Endothelial cell of umbilical vein (primary cell): ENCODE data around the gene HSP90AA1. TPM values are rescaled to one million over a fixed set of nuclear protein-coding genes. Genes with fewer than 3 reads are reported as not detected.

Source experiments
- BruUV-seq: library from RNA; stranded (reverse); fragments of 400-500 nt; replicated peaks from 2 replicates; lab custom pipeline; 2021; lab: Mats Ljungman, UMichigan
- CTCF ChIA-PET: fragments of 300-600, 350-600 bp; sonication (Branson Sonifier 250); formaldehyde crosslinking; loops from one replicate; lab custom pipeline; 2021; ENCODE audit warnings: antibody characterized with exemption, inconsistent platforms; lab: Charles Lee
- POLR2A ChIA-PET: fragments of 300-600, 350-600 bp; sonication (Branson Sonifier 250); formaldehyde crosslinking; loops from one replicate; lab custom pipeline; 2021; ENCODE audit warnings: antibody characterized with exemption, inconsistent platforms; lab: Charles Lee
- DNase-seq: peaks from one replicate; pipeline ENCODE4 v3.0.0-alpha.2; 2011; ENCODE audit warnings: low read depth, low spot score
- FAIRE-seq: peaks from 2 replicates; lab custom pipeline; 2011; peaks lifted over from hg19 to GRCh38; lab: Jason Lieb, UNC
- H2AFZ ChIP-seq: 2 replicates; pipeline ENCODE4 v1.6.0; 2012; ENCODE audit warnings: low read depth, low read length, control low read depth, inconsistent platforms
- H3K27ac ChIP-seq: 2 replicates; pipeline ENCODE4 v1.5.1; 2011; ENCODE audit warnings: low read depth, mild to moderate bottlenecking, control low read depth, low read length, moderate library complexity; ENCODE audit not compliant: insufficient read depth
- H3K27me3 ChIP-seq, 2 experiments: 2 replicates each; pipeline versions ENCODE4 v1.6.0 to v1.6.1; 2011; ENCODE audit warnings: low read length in 2 of 2, mixed read lengths in 1 of 2; ENCODE audit not compliant: control insufficient read depth in 2 of 2, insufficient read depth in 2 of 2
- H3K36me3 ChIP-seq, 2 experiments: 2 replicates in 1 of 2; 3 replicates in 1 of 2; pipeline ENCODE4 v1.5.1; 2011; ENCODE audit warnings: low read length in 2 of 2, mild to moderate bottlenecking in 1 of 2, moderate library complexity in 1 of 2; ENCODE audit not compliant: control insufficient read depth in 2 of 2, insufficient read depth in 2 of 2; ENCODE audit errors: extremely low read depth in 1 of 2
- H3K4me1 ChIP-seq: 3 replicates; pipeline ENCODE4 v1.5.1; 2011; ENCODE audit warnings: mild to moderate bottlenecking, low read length; ENCODE audit not compliant: control insufficient read depth, insufficient read depth; ENCODE audit errors: extremely low read depth
- H3K4me2 ChIP-seq: 2 replicates; pipeline ENCODE4 v1.6.1; 2011; ENCODE audit warnings: low read length, control low read depth, mixed read lengths; ENCODE audit not compliant: insufficient read depth
- H3K4me3 ChIP-seq, 3 experiments: fragments of 200-600 bp in 1 of 3; sonication (generic), shearing (Covaris generic) in 1 of 3; replicated peaks in 1 of 3; 2 replicates each; pipeline ENCODE4 v1.5.1; 2011 to 2016; ENCODE audit warnings: control low read depth in 3 of 3, low read length in 3 of 3, mild to moderate bottlenecking in 2 of 3, inconsistent platforms in 1 of 3, low read depth in 1 of 3, moderate library complexity in 1 of 3; ENCODE audit not compliant: insufficient read depth in 1 of 3
- H3K79me2 ChIP-seq: 2 replicates; pipeline ENCODE4 v1.6.0; 2012; ENCODE audit warnings: low read length, inconsistent platforms; ENCODE audit not compliant: control insufficient read depth, insufficient read depth
- H3K9ac ChIP-seq: replicated peaks from 2 replicates; pipeline ENCODE3; 2011; ENCODE audit warnings: low read length, control low read depth; ENCODE audit not compliant: insufficient read depth; ENCODE audit errors: extremely low read depth
- H3K9me1 ChIP-seq: replicated peaks from 3 replicates; pipeline ENCODE4 v1.6.0; 2011; ENCODE audit warnings: mild to moderate bottlenecking, low read length; ENCODE audit not compliant: control insufficient read depth, insufficient read depth; ENCODE audit errors: extremely low read depth
- H3K9me3 ChIP-seq: replicated peaks from 2 replicates; pipeline ENCODE4 v1.5.1; 2012; ENCODE audit warnings: low read length, inconsistent platforms; ENCODE audit not compliant: control insufficient read depth, insufficient read depth
- H4K20me1 ChIP-seq: replicated peaks from 2 replicates; pipeline ENCODE3; 2011; ENCODE audit warnings: mild to moderate bottlenecking, low read length; ENCODE audit not compliant: control insufficient read depth, insufficient read depth; ENCODE audit errors: extremely low read depth
- CTCF ChIP-seq, 2 donors: IDR thresholded peaks; 1 replicate in 1 of 2; 2 replicates in 1 of 2; pipeline ENCODE4 v1.5.1; 2011; ENCODE audit warnings: low read length in 2 of 2, mild to moderate bottlenecking in 2 of 2, moderate library complexity in 2 of 2, control low read depth in 1 of 2, inconsistent platforms in 1 of 2, low read depth in 1 of 2; ENCODE audit not compliant: insufficient read depth in 1 of 2; ENCODE audit errors: extremely low read depth in 1 of 2
- EZH2 ChIP-seq: IDR thresholded peaks from 2 replicates; pipeline ENCODE4 v1.6.1; 2012; ENCODE audit warnings: borderline replicate concordance, low read depth, mild to moderate bottlenecking, moderate library complexity, low read length, inconsistent platforms; ENCODE audit not compliant: severe bottlenecking
- FOS ChIP-seq: IDR thresholded peaks from 2 replicates; pipeline ENCODE4 v1.6.1; 2011; ENCODE audit warnings: mild to moderate bottlenecking, low read length, moderate library complexity, borderline replicate concordance; ENCODE audit not compliant: insufficient read depth
- GATA2 ChIP-seq: IDR thresholded peaks from 2 replicates; pipeline ENCODE4 v1.7.0; 2011; ENCODE audit warnings: low read depth, mild to moderate bottlenecking, moderate library complexity, mixed read lengths, low read length; ENCODE audit not compliant: insufficient read length, insufficient read depth
- JUN ChIP-seq: IDR thresholded peaks from 2 replicates; pipeline ENCODE4 v1.6.1; 2011; ENCODE audit warnings: borderline replicate concordance, low read depth; ENCODE audit not compliant: insufficient read length, insufficient read depth
- MAX ChIP-seq: IDR thresholded peaks from 2 replicates; pipeline ENCODE4 v1.6.1; 2011; ENCODE audit not compliant: insufficient read depth, insufficient read length
- MYC ChIP-seq: IDR thresholded peaks from one replicate; pipeline ENCODE4 v1.6.1; 2011; ENCODE audit warnings: mild to moderate bottlenecking, low read depth, low read length
- POLR2A ChIP-seq: IDR thresholded peaks from 2 replicates; pipeline ENCODE4 v1.6.1; 2012; ENCODE audit warnings: low read depth, mild to moderate bottlenecking, control low read depth, low read length
- POLR2AphosphoS5 ChIP-seq: IDR thresholded peaks from 2 replicates; pipeline ENCODE4 v1.6.1; 2012; ENCODE audit warnings: low read depth, mild to moderate bottlenecking, control low read depth, low read length, moderate library complexity; ENCODE audit not compliant: insufficient read depth
- dilution Hi-C: fragments of 300-500 bp; cut with MboI; formaldehyde crosslinking; loops from one replicate; pipeline ENCODE4 v1.15.0; 2019; ENCODE audit warnings: low sequenced_read_pairs; ENCODE audit not compliant: extremely low pct_ligation_motif_present
- intact Hi-C: fragments of 100-400 bp; cut with micrococcal nuclease; formaldehyde crosslinking; loops from one replicate; pipeline ENCODE4 v1.10.0; 2022
- polyA plus RNA-seq, 4 experiments: library from polyadenylated mRNA; depleted of rRNA in 3 of 4; stranded (reverse) in 3 of 4; unstranded in 1 of 4; fragments of >200 nt; gene quantifications; 2 replicates each; pipeline versions ENCODE4 v1.2.1 to v1.2.3, GENCODE V29; 2011 to 2012; ENCODE audit warnings: missing spikeins in 1 of 4
- total RNA-seq: library from RNA; stranded (reverse); gene quantifications from 2 replicates; pipeline ENCODE4 v1.2.3, GENCODE V29; 2021

HSP90AA1 gene
- total and polyA plus RNA-seq, 2 donors (not counting 3 experiments of a cell fraction or from before 2014, with no cell fraction given): 266 to 540 TPM

- BruUV-seq: no TSS peak
- peaks cover 13 to 54% of the 10 kb centered on the region in 2 experiments for H3K36me3 ChIP-seq
- dilution Hi-C loops: no loop called here
Measured at GRCh38 chr14:102049258-102050025, 37.4 kb downstream of the HSP90AA1 start.

More at GRCh38 chr14:102049258-102050025, 37.4 kb downstream of the HSP90AA1 start:
- TF ChIP-seq EZH2: no peak
- no peak for TF ChIP-seq GATA2
- no peak for TF ChIP-seq MAX
- no peak for TF ChIP-seq FOS
- no peak for TF ChIP-seq JUN
- TF ChIP-seq POLR2AphosphoS5: no peak
- no peak for TF ChIP-seq CTCF (IDR thresholded peaks at IDR 0.05; ENCODE audit: extremely low read depth in 1 of 2, insufficient read depth in 1 of 2, low read depth in 1 of 2, low read length in 2 of 2)
- no peak for TF ChIP-seq POLR2A
- TF ChIP-seq MYC: no peak
- Histone ChIP-seq H3K79me2 (no peaks in the 10 kb centered on the region), H3K27ac (no peak overlapping the region), H2AFZ (no peak overlapping the region), H3K9ac (no peak overlapping the region), H3K4me2 (no peak overlapping the region), H3K9me1 (no peaks in the 10 kb centered on the region), H3K4me3 (no peak overlapping the region), H3K27me3 (no peaks in the 10 kb centered on the region), H3K9me3 (no peaks in the 10 kb centered on the region), H4K20me1 (no peaks in the 10 kb centered on the region), H3K4me1 (no peaks in the 10 kb centered on the region)
- no peak for FAIRE-seq
- ChIA-PET CTCF (interaction anchor here (0.6 to 1.8 kb wide), 6 partner anchors 14 to 472 kb away, joined by 3 to 5 read pairs (median 3); no protein-coding TSS in a partner anchor), POLR2A (no interaction called here)
- DNase-seq: no peak
- intact Hi-C loops: no loop called here
